HG02678 (cell line): ENCODE data around the gene ZMYND10.
A peak's percentile ranks its signal among the peaks of the same experiment; 100 is the strongest.

Source experiments
- ATAC-seq: cut with Tn5 transposase; IDR thresholded peaks from one replicate; pipeline ENCODE4 v1.9.1; 2021; ENCODE audit warnings: mild to moderate bottlenecking, moderate library complexity; ENCODE audit not compliant: unreplicated experiment

ZMYND10 gene

GRCh38 chr3:50371133-50371685, 25.7 kb upstream of the ZMYND10 start:
- ATAC-seq = no peak

- ATAC-seq = no peak
Measured at GRCh38 chr3:50370594-50370993, 25.1 kb upstream of the ZMYND10 start.

- ATAC-seq = no peak
Measured at GRCh38 chr3:50369012-50369670, 23.6 kb upstream of the ZMYND10 start.

GRCh38 chr3:50365842-50366220, 20.3 kb upstream of the ZMYND10 start:
- ATAC-seq = no peak

- peak; percentile 92 for ATAC-seq
Measured at GRCh38 chr3:50365080-50365841, 19.7 kb upstream of the ZMYND10 start.

- no peak for ATAC-seq
Measured at GRCh38 chr3:50364573-50365079, 19.1 kb upstream of the ZMYND10 start.

- peak; percentile 7 for ATAC-seq
Measured at GRCh38 chr3:50359760-50360110, 14.2 kb upstream of the ZMYND10 start.

- peak; percentile 99 for ATAC-seq
Measured at GRCh38 chr3:50358911-50359759, 13.6 kb upstream of the ZMYND10 start, which contains the start of gene TMEM115. Gene TMEM115, minus strand, starts transcription at chr3:50359521. Its CDS starts 458 bp downstream, at chr3:50359063.

- ATAC-seq = no peak
Measured at GRCh38 chr3:50358355-50358910, 12.9 kb upstream of the ZMYND10 start.

GRCh38 chr3:50357481-50357880, 11.9 kb upstream of the ZMYND10 start:
- ATAC-seq = no peak

- ATAC-seq = no peak
Measured at GRCh38 chr3:50356553-50356952, 11.0 kb upstream of the ZMYND10 start.

GRCh38 chr3:50355829-50356552, 10.5 kb upstream of the ZMYND10 start:
- ATAC-seq = no peak

GRCh38 chr3:50354850-50355249, 9.3 kb upstream of the ZMYND10 start:
- ATAC-seq = no peak

GRCh38 chr3:50354186-50354764, 8.7 kb upstream of the ZMYND10 start:
- ATAC-seq = no peak

GRCh38 chr3:50353245-50354004, 7.9 kb upstream of the ZMYND10 start:
- no peak for ATAC-seq

- ATAC-seq = no peak
Measured at GRCh38 chr3:50352781-50353180, 7.2 kb upstream of the ZMYND10 start.

- ATAC-seq = no peak
Measured at GRCh38 chr3:50351323-50351697, 5.8 kb upstream of the ZMYND10 start.

GRCh38 chr3:50350527-50351322, 5.2 kb upstream of the ZMYND10 start, which contains the start of the genes CYB561D2 and NPRL2:
Gene CYB561D2, plus strand, starts transcription at chr3:50350862. Its CDS starts 572 bp downstream, at chr3:50351434.
Gene NPRL2, minus strand, starts transcription at chr3:50350775. Its CDS starts 123 bp downstream, at chr3:50350652.
- ATAC-seq = peak; percentile 89
